GM10847 (cell line): Measurements from ENCODE around the gene FYN.

Experiments
- POLR2A ChIP-seq: IDR thresholded peaks from 2 replicates; pipeline ENCODE4 v1.6.1; 2011; ENCODE audit not compliant: insufficient read length; ENCODE audit errors: extremely low read depth

The FYN gene

DNA sequence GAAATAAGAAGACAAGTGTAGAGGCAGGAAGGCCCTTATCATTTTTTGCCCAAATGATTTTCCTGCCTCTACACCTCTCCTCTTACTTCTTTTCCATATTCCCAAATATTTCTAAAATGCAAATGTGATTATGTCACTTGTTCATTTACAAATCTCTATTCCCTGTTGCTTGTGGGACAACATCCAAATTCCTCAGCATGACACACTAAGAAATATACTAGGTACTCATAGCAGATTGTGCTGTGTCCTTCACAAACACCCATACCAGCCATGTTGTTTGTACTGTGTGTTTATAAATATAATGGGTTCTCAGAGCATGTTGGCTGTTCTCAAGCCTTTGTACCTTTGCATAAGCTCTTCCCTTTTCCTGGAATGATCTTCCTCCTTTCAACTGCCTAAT lies 17.7 kb upstream of the FYN start:
- no peak for TF ChIP-seq POLR2A

DNA sequence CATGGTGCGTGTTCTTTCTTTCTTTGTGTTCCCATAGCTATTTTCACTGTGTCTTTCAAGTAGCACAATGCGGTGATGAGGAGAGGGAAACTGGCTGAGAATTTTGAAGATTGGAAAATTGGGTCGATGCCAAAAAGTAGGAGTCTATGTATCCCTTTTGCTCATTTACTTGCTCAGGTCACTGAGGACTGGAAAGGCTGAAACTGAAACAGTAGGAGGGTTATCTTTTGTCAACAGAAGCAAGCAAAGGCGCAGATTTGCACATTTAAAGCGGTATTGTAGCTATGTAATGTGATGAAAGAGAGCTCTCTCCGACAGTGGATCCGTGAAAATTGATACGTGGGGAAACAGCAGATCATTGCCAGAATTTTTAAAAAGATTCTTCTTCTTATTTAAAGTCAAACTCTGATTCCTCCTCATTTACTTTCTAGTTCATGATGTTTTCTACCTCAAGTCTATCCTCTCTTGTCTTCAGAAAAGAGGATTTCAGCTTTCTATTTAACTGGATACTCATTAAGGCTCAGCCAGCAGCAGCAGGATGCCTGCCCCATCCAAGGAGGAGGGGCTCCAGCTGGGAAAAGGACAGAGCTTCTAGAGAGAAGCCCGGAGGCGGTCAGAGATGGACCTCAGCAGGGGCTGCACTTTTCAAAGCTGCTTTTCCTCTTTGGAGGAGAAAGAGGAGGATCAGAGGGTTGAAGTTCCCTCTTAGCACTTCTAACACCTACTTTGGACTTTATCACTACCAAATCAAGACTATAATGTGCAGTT lies 15.9 kb upstream of the FYN start:
- no peak for TF ChIP-seq POLR2A

DNA sequence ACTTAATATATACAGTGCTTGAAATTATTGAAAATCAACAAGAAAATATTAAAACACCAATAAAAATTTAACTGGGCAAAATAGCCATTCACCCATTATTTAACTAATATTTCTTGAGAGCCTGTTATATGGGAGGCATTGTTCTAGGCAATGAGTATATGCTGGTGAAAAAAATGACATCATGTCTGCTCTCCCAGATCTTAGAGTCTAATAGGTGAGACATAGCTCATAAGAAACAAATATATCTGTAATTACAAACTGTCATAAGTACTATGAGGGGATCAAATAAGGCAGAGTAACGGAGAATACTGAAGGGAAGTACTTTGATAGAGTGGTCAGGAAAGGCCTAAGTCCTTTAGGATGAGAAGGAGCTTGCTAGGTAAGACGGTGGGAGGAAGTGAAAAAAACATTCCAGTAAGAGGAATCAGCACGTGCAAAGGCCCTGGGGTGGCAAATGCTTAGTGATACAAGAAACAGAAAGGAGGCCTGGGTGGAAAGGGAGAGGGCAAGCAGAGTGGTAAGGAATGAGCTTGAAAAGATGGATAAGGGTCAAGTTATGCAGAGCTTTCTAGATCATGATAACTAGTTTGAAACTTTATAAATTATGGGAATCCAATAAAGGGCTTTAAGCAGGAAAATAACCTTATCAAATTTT lies 12.2 kb upstream of the FYN start:
- no peak for TF ChIP-seq POLR2A

DNA sequence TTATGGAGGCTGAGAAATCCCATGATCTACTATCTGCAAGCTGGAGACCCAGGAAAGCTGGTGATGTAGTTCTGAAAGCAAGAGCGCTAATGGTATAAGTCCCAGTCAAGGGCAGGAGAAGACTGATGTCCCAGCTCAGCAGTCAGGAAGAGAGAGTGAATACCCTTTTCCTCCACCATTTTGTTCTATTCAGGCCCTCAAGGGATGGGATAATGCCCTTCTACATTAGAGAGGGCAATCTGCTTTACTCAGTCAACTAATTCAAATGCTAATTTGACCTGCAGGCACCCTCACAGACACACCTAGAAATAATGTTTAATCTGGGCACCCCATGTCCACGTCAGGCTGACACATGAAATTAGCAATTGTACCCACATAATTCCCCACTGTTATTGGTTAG lies 10.8 kb upstream of the FYN start:
- no peak for TF ChIP-seq POLR2A

DNA sequence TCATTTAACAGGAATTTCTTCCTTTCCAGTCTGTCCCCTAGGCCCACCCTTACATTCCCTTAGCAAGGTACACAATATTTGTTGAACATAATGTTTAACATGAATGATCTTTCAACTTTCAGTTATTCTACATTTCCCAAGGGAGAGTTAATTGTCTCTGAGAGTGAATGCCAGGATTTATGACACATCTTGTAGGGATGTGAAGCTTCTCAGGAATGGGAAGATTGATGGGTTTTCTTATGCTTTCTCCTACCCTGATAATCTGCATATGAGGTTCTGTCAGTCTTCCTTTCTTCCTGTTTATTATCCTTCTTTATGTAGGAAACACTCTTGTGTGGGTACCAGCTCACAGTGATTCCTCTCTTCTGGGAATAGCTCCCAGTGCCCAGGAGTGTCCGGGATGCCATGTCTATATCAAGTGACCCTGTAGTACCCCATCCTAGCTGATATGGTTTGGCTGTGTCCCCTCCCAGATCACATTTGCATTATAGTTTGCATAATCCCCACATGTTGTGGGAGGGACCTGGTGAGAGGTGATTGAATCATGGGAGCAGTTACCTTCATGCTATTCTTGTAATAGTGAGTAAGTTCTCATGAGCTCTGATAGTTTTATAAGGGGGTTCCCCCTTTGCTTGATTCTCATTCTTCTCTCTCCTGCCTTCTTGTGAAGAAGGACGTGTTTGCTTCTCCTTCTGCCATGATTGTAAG lies 7.1 kb upstream of the FYN start:
- TF ChIP-seq POLR2A: no peak

DNA sequence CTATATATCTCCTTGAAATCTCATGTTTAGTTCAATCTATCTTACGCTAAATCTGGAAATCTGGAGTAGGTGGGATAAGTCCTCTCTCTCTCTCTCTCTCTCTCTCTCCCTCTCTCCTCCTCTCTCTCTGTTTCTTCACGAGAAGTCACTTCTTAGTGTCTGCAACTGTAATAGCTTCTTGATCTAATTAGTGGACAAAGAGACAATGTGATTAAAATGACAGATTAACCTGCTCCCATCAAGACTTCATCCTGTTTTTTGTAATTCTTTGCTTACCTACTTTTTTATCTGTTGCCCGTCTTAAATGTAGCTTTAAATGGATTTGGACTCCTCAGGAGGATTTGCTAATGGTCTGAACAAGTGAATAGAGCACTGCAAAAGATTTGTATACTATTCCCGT lies 2.5 kb upstream of the FYN start:
- TF ChIP-seq POLR2A: no peak

DNA sequence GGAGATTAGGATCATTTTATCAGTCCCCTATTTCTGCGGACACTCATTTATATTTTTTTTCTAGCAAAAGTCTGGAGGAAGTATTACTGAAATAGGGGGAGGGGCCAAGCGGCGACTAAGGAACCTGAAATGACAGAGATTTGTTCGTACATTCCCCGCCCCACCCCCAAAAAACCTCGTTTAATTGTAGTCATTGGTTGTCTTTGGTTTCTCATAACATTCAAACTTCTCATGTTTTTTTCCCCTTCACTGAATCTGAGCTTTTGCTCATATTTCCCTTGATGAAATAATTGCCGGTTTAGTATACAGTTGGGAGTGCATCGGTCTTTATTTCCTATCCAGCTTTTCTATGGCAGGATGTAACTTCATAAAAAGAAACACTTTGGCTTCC lies 768 bp upstream of the FYN start:
- TF ChIP-seq POLR2A: no peak

DNA sequence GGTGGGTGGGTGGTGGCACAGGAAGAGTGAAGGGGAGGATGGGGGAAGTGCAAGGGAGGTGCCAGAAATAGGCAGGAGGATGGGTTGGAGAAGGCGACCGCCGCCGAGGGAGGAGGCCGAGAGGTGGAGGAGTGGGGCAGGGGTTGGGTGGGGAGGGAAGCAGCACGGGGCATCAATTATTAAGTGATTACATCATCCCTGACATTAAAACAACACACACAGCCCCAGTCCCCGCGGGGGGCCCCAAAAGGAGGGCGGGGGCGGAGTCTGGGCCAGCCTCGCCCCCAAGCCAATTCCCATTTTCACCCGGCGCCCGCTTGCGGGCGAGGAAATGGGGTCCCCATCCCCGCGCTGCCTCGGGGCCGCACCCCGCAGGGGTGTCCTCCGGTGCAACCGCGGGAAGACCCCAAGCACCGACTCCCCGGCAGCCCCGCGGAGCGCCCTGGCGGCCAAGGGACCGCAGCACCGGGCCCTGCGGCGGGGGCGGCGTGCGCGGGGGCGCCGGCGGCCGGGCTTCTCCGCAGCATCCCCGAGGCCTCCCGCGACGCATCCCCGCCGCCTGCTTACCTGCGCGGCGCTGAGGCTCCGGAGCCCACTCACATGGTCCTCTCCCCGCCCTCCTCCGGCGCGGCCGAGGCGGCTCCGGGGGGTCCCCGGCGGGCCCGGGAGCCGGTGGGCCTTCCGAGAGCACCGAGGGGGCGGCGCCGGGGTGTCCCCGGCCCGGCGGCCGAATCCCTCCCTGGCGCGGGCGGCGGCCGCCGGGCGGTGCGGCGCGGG lies 663 bp downstream of the FYN start:
- no peak for TF ChIP-seq POLR2A

DNA sequence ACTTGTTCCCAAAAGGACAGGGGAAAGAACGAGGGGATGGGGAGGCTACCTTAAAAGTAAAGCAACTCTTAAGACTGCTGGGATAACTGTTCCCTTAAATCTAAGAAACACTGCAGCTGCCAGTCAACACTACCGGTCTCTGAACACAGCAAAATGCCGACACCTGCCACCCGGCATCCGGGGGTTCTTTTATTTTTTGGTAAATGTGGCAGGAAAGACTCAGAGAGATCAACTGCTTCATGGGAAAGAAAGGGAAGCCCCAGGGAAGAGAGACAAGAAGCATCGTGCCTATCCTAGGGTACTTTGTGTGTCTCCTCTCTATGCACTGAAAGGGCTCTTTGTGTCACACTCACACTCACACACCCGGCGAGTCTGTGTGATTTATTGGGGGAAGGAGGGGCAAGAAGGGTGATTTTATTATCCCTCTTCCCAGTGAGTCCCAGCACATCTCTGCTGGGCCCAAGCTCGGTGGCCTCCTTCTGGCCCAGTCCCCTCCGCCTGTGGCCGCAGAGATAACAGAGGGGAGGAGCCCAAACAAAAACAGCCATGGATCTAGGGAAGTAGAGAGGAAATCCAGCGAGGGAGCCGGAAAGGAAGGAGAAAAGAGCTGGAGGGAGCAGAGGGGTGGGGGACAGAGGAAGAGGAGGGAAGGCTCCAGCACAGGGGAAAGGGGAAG lies 1.4 kb downstream of the FYN start:
- TF ChIP-seq POLR2A: no peak

DNA sequence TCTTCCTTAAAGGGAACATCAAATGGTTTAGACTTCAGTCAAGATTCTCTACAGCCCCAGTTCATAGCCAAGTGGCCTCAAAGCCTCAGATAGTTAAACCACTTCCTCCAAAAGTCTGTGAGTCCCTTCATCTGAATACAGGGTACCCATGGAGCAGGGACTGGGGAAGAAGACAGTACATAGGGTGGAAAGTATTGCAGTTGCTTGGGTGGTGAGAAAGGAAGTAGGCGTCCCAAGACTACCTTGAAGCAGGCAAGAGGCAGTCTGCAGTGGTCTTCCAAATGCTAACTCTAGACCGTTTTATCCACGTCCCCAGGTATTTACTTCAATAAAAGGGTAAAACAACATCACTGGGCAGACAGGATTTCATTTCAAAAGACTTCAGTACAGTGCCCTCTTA lies 2.0 kb downstream of the FYN start:
- no peak for TF ChIP-seq POLR2A

DNA sequence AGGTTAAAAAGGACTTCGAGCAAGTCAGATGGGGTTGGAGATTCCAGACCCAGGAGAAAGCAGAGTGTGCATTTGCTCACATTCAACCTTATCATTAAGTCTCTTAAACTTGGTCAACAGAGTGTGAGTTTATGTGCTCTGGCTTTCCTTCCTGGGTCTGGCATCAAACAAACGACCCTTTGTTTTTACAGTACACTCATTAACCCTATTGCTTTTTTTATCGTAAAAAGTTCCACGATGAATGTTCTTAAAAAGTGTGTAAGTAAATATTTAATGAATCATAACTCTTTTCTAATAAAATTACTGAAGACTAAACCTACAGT lies 2.5 kb downstream of the FYN start:
- no peak for TF ChIP-seq POLR2A

DNA sequence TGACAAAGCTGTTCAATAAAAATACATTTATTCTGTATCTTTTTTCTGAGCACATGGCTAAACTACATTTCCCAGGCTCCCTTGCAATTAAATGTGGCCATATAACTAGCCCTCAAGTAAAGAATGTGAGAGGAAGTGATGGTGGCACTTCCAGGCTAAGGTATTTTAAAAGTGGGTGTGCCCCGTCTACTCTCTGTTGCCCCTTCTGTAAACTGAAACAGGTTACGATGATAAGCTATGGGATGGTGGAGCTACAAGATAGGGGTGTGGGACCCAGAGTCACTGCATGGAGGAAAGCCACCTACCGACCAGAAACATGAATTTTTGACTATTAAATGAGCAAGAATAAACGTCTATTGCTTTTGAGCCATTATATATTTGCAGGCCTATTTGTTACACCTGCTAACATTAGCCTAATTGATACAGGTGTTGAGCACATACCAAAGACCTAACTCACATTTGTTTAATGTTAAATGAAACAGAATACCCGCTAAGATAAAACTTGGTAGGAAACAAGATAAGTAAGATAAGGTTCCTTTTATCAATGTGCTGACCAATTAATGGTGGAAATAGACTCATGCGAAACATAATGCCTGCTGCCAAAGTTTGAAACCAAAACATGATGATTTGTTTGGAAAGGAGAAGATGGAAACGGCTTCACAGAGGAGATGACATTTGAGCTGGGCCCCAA lies 3.1 kb downstream of the FYN start:
- no peak for TF ChIP-seq POLR2A

DNA sequence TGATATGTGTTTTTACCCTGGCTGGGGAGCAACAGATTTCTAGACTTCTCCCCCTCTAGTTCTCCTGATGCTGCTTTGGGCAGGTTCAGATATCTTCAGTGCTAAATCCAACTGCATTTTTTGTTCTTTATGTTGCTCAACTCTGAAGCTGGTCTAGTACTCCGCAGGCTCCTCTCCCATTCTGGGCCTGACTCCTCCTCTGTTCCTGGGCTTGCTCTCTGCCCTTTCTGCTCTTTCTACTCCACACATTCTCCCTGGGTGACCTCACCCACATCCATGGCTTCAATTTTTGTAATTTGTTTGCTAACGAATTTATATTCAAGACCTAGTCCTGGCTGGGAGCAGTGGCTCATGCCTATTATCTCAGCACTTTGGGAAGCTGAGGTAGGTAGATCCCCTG lies 6.4 kb downstream of the FYN start:
- TF ChIP-seq POLR2A: no peak

DNA sequence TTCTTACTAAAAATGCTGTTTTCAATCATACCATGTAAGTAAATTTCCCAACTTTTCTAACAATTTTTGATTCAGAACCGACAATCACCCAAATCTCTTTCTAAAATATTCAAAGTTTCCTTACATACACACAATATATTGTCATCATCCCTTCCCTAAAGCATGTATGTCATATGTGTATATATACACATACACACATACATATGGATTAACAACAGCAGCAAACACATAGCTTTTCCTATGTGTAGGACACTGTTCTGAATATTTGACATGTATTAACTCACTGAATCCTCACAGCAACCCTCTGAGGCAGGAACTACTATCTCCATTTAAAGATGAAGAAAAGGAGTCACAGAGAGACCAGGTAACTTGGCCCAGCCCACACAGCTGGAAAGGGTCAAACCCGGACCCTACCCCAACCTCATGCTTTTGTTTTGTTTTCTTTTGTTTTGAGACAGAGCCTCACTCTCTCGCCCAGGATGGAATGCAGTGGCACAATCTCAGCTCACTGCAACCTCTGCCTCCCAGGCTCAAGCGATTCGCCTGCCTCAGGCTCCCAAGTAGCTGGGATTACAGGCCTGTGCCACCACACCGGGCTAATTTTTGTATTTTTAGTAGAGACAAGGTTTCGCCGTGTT lies 7.2 kb downstream of the FYN start:
- no peak for TF ChIP-seq POLR2A
